TTC549 (cell line): ENCODE results near the gene NXF1.
"Not testable (repeated sequence)": the region's sequence is repeated elsewhere in the genome, so short reads cannot be mapped to it uniquely, and the experiment has no call there.

Source experiments
- FAIRE-seq: peaks from 2 replicates; lab custom pipeline; 2012; peaks lifted over from hg19 to GRCh38; lab: Jason Lieb, UNC

Gene NXF1

DNA sequence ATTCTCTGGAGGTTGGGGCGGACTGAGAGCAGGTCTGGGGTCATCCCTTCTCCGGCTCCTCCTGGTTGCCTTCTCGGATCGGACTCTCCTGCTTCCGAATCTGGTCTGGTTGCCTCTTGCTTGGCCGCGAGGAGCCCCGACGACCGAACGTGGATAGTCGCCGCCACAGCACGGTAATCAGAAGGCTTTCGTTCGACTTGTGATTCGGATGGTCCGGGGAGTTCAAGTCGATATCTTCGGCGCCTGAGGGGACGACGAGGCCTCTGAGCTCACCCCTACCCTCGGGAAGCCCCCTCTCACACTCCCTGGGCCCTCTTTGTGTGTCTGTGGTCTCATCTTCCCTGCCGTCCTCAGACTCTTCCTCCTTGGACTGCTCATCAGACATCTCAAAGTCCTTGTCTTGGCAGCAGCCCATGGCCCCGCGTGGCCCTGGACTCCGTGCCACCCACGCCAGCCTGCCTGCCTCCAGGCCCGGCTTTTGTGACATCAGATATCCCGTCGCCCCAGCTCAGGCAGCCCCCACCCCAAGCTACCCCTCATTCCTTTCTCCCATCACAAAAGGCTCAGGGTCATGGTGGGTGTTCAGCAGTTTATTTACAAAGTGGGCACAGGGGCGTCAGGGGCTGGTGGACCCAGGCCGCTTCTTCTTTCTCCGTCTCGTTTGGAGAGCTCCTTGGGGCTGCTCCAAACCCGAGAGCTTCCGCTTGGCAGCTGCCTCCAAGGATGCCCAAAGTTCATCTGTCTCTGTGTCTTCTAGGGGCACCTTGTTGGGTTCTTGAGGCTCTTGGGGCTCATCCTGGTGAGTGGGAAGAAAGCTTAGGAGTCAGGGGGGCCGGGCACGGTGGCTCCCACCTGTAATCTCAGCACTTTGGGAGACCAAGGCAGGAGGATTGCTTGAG, 27.3 kb upstream of the NXF1 start, which contains the start of gene TEX54:
Gene TEX54, minus strand, starts transcription at position 506 of the 899 bp plus-strand sequence.
- no peak for FAIRE-seq

DNA sequence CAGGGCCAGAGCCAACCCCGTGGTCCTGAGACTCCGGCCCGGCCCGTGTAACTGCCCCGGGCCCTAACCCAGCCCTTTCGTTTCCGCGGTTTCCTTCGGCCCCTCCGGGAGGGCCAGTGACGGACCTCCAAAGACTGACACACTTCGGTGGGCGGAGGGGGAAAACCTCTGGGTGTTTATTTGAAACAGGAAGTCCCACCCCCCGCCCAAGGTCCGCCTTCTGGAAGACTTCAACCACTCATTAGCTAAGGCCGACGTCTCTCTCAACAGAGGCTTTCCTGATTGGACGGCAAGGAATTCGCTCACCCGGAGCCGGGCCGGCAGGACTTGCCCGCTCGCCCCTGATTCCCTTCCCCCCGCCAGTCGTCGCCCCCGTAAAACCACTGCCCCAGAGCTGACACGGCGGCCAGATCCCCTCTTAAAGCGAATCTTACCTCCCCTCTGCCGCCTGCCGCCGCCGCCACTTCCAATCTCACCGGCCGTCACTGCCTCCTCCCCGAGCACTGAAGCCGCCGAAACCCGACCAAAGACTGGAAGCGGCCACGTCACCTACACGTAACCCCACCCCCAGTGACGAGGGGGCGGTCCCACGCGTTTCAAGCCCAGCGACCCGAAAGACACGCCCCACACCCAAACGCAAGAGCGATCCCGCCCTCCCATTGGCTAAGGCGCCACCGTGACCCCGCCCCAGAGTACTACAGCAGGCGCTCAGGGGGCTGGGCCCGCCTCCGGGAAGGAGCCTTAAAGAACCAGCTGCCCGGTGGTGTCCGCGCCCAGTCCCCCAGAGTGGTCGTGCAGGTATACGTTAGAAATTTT, 26.5 kb upstream of the NXF1 start, which contains the start of gene STX5:
Gene STX5, minus strand, starts transcription at position 532 of the 816 bp plus-strand sequence. CDS start 808 bp downstream, outside the sequence.
- peak; percentile 73 for FAIRE-seq

DNA sequence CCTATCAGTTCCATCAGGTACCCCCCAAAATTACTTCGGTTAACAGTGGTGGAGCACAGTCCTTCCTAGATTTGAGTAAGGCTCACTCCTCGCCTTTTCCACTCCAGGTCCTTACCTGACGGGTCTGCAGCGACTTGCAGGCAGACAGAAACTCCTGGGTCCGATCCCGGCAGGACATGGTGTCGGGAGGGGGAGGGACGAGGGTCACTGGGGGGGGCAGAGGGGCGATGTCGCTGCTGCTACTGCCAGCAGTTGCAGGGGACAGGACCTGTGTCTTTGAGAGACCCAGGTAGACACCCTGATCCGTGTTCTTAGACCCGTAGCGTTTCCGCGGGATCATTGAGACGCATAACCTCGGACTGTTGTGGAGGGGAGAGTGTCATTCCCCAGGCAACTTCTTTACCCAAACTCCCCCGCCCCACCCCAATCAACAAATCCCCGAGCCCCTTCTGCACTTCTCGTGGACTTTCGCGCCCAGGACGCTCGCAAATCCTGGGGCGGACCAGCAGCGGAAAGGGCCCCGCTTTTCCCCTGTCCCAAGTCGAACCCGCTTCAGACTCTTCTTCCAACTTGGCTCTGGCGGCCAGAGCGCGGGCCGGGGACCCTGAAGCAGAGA, 25.8 kb upstream of the NXF1 start:
- no peak for FAIRE-seq

DNA sequence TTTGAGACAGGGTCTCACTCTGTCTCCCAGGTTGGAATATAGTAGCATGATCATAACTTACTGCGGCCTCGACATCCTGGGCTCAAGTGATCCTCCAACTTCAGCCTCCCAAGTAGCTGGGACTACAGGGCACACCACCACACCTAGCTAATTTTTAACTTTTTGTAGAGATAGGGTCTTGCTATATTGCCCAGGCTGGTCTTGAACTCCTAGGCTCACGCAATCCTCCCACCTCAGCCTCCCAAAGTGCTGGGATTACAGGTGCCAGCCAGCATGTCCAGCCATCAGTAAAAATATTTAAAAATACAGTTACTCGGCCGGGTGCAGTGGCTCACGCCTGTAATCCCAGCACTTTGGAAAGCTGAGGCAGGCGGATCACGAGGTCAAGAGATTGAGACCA, 22.9 kb upstream of the NXF1 start:
- not testable (repeated sequence) for FAIRE-seq

DNA sequence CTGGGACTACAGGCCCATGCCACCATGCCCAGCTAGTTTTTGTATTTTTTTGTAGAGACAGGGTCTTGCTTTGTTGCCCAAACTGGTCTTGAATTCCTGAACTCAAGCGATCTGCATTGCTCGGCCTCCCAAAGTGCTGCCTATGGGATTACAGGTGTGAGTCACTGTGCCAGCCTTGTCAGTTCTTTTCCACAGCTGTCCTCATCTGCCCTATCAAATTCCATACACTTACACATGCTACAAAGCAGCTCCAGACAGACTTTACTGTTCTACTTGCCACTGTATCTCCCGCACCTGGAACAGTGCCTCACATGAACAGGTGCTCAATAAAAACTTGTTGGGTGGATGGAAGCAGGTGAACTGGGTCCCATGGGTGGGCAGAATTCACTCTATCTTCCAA, 18.4 kb upstream of the NXF1 start:
- FAIRE-seq = no peak

DNA sequence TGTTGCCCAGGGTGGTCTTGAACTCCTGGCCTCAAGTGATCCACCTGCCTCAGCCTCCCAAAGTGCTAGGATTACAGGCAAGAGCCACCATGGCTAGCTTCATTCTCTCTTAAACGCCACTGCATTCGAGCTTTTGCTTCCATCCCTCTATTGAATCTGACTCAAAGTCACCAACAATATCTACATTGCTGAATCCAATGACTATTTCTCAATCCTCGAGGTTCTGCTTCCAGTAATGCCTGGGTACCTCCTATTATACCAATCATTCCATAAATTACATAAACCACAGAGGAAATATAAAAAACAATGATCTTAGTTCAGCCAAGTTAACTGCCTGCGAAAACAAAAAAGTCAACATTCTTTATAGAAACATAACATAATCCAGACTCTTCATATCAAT, 11.9 kb upstream of the NXF1 start:
- no peak for FAIRE-seq

DNA sequence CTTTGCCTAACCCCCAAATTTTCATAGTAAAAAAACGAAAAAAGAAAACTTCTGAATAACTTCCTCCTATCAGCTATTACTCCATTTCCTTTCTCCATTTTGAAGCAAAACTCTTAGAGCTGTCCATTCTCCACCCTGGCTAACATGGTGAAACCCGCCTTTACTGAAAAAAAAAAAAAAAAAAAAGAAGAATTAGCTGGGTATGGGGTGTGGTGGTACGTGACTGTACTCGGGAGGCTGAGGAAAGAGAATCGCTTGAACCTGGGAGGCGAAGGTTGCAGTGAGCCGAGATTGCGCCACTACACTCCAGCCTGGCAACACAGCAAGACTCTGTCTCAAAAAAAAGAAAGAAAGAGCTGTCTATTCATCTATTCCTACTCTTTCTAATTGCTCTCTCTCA, 11.3 kb upstream of the NXF1 start:
- no peak for FAIRE-seq

DNA sequence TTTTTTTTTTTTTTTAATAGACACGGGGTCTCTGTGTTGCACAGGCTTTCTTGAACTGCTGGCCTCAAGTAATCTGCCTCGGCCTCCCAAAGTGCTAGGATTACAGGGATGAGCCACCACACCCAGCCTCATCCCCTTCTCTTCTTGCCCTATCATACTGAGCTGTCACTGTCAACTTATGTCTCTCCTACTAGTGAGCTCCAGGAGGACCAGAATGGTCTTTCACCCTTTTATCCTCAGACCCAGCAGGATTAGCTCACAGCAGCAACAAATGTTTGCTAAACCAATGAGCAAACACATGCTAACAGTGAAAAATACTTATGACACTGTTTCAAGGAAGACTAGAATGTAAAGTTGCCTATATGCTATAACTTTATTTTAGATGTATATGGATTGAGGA, 6.4 kb upstream of the NXF1 start:
- no peak for FAIRE-seq

DNA sequence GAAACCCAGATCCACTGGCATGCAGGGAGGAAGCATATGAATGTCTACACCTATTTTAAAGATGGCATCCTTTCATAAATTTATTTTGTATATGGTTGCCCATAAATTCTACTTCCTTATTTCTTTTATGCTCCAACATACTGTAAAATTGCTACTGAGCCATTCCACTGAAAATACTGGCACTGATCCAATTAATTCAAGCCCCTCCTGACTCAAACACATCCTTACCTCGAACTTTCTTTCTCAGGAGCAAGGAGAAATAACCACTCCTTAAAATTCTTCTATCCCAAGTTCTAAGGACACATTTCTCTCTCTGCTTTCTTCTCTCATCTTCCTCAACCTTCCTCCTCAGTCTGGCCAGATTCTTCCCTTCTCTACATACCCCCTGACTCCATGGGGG, 5.5 kb upstream of the NXF1 start:
- FAIRE-seq = no peak

DNA sequence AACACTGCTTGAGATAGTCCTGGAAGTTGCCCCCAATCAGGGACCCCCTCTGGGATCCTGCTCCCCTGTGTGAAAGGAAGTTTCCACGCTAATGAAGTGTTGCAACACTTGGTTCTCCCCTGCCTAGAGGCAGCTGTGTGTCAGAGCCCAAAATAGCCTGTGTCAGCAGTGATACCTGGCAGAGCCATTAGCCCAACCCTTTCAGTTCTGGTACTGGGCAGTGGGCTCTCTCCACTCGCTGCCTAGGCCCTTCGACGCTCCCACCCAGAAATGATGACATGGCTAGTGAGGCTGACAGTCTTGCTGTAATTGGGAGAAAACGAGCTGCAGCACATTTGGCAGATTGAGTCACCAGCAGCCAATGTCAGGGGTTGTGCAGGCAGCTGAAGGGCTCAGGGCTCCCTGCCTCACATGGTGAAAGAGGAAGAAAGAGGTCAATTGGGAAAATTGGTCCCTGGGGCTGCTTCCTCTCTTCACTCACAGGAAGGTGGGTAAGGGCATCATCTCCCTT, 1.4 kb upstream of the NXF1 start:
- FAIRE-seq = no peak

DNA sequence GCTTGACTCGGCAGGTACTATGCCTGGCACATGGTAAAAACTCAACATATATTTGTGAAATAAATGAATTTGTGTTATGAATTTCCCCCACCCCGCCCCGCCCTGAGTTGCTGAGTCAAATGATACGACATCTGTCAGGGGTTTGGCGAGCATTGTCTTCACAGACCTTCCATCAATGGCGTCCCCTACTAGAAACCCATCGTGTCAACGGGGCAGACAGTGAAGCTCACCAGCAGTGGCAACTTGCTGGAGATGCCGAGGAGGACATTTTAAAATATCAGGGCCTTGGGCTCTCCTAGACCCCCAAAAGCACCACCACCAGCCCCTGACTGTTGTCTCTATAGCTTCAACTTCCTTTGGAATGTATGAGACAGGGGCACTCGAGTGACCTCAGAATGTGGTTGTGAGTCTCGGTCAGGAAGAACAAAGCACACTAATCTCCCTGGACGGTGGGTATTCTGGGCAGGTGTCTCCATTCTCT, 761 bp upstream of the NXF1 start:
- FAIRE-seq = no peak

DNA sequence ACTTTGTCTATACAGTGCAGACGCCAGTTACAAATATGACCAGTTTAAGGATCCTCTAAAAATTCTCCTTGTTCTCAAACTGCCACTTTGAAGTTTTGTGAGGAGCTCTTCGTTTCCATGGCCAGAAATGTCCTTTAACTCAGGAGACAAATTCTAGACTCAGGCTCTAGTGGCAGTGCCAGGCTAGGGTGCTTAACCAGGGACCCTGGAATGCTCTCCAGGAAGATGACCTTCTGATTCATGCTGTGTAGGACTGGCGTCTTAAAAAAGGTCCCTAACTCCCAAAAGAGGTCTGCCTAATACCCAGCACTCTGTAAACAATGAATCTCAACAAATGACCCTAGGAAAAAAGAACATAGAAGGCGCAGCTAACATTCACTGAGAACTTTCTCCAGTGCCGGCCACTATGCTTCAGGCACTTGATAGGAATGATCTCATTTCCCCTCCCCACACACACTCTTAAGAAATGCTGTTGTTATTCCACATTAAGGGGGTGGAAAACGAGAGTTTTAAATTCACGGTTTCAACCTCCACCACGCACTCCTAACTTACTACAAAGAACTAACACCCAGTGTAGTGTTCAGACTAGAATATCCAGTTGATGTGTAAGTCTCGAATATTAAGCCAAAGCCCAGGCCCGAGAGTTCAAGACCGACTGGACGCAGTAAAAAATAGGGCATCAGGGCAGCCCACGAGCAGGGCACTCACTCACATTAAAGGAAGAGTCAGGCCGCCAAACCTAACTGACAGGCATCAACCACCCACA, 747 bp downstream of the NXF1 start:
- FAIRE-seq = no peak

DNA sequence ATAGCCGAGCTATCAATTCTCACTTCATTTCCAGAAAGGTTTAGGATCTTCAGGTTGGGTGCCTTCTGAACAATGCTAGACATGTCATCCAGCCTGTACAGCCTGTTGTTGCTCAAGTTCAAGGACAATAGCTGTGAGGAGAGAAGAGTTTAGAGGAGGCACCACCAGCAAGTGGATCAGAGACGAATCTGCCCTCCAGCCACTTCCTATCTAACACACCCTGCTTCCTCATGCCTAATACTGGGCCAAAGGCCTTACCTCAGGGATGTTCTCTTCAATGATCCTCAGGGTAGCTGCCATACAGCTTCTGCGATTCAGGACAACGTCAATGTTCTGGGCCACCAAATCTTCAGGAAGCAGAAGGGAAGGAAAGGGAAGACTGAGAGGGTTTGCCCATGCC, 4.2 kb downstream of the NXF1 start:
- no peak for FAIRE-seq

DNA sequence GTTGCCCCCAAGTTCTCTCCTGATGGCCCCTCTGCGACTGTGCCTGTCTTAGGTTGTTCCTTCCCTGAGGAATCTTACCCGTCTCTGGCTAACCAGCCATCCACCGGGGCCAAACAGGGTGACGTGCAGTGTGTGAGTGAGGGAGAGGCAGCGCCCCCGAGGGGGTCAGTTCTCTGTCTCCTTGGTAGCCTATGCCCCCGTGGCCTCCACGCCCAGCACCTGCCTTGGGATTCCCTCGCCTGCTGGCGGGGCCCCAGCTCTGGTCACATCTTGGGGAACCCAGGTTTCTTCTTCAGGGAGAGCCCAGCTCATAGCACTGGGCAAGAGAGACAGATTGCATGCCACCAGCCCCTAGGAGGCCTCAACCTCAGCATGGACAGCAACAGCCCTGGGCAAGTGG, 5.8 kb downstream of the NXF1 start:
- FAIRE-seq = no peak

DNA sequence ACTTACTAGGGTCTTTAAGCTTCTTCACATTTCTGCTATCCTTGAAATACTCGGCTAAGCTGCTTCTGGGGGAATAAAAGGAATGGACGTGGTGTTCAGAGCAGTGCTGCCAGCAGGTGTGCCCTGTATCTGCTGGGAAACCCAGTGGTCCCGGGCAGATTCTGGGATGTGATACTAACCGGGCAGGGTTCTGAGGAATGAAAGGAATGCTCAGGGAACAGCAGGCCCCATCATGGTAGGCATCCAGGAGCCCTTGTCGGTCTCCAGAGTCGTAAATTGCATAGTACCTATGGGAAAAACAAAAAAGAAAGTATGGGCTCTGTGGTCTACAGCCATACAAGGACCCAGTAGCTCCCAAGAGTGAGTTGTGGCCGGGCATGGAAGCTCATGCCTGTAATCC, 9.0 kb downstream of the NXF1 start:
- FAIRE-seq = no peak

DNA sequence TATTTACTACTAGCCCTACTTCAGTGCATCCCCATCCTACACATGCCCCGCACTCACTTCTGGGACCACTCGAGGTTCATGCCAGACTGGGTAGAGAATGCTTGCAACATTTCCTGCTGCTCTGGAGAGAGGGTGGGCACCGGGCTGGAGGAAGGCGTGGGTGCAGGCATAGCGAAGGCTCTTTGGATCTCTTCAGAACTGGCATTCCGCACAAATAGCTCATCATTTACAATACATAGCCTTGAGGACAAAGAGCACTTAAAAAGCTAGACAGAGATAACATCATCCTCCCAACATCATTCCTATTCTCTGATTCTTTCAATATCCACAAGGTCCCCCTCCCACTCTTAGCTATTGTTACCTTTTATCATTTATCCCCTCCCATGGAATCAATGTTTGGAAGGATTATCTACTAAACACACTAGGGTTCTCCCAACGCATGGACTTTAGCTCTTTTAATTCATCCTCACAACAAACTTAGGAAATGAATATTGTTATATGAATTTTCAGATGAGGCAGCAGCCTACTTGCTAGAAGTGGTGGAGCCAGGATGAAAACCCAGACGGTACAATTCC, 11.0 kb downstream of the NXF1 start:
- no peak for FAIRE-seq

DNA sequence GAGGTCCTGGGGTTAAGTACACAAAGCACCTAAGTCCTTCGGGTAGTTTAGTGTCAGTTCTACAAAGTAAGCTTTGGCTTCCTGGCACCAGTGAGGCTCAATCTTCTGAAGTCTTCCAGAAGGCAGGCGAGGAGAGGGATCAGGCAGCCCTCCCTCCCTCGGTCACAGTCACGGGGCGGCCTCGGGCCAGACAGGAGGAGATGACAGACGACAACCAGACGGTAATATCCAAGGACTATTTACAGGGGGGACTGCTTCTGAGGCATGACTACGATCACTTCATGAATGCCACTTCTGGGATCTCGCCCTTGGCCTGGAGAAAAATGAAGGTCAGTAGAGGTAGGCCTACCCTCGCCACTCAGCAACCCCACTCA, 13.1 kb downstream of the NXF1 start:
- no peak for FAIRE-seq

DNA sequence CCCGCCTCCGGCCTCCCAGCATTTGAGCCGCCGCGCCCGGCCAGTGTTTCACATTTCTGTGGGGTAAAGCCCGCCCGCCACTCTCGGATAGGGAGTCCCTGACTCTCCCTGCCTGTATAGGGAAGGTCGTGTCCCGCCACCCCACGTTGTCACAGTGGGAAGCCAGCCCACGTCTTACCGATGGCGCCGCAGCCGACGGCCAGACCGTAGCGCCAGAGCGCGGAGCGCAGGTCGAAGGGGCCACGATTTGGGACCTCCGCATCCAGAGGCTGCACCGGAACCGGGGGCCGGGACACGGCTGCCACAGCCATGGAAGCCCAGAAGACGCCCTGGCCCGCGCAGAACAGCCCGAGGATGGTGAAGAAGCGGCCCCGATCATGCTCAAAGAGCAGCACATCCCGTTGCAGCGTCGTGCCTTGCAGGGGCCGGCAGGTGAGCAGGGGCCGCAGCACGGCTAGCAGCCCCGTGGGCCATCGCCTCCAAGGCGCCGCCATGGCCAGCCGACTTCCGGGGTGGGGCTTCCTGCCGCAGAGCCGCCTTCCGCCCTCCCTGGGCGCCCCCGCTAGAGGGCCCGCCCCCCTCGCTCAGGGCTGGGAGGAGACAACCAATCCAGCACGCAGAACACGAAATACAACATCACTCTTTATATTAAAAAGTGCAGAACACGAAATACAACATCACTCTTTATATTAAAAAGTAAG, 13.6 kb downstream of the NXF1 start, which contains the start of gene TMEM223:
Gene TMEM223, minus strand, starts transcription at position 506 of the 701 bp plus-strand sequence. Its CDS starts 12 bp downstream, at position 494.
- no peak for FAIRE-seq

DNA sequence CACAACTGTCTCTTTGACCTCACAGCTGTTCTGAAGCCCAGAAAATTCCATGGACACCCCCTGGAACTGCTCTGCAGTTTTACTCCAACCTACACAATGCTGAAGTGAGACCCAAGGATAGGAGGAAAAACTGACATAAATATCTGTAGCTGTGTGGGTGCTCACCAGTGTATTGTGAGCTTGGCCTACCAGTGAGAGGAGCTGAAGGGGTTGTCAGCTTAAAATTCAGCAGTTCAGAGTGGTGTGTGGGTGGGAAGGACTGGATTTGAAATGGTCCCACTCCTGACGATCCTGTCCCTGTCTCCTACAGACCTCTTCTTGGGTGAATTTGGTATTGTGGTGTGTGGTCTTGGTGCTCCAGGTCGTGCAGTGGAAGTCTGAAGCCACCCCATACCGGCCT, 15.7 kb downstream of the NXF1 start:
- no peak for FAIRE-seq

DNA sequence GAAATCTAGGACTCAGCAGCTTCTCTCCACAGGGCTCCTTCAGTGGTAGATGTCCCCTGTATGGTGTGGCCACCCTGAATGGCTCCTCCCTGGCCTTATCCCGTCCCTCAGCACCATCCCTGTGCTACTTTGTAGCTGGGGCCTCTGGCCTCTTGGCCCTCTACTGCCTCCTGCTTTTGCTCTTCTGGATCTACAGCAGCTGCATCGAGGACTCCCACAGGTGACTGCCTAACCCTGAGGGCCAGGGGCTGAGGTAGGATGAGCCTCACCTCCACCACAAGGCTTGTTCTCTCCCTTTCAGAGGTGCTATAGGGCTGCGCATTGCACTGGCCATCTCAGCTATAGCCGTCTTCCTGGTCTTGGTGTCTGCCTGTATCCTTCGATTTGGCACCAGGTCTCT, 16.2 kb downstream of the NXF1 start:
- no peak for FAIRE-seq
